Activated naive CD8-positive, alpha-beta T cell (primary cell): Measurements from ENCODE around the gene KCTD2.

Experiments
- H3K27ac Mint-ChIP-seq: one replicate; pipeline ENCODE4 v1.8.0; 2021; ENCODE audit warnings: mixed read lengths
- H3K27me3 Mint-ChIP-seq: one replicate; pipeline ENCODE4 v1.8.0; 2021; ENCODE audit warnings: mixed read lengths
- H3K36me3 Mint-ChIP-seq: one replicate; pipeline ENCODE4 v1.8.0; 2021; ENCODE audit warnings: mixed read lengths
- H3K4me1 Mint-ChIP-seq: one replicate; pipeline ENCODE4 v1.8.0; 2021; ENCODE audit warnings: low read depth, mixed read lengths
- H3K4me3 Mint-ChIP-seq: one replicate; pipeline ENCODE4 v1.8.0; 2021; ENCODE audit warnings: mild to moderate bottlenecking, mixed read lengths
- H3K9me3 Mint-ChIP-seq: one replicate; pipeline ENCODE4 v1.8.0; 2021; ENCODE audit warnings: low read depth, mixed read lengths

Gene KCTD2

GRCh38 chr17:75087558-75088453, 40.8 kb downstream of the KCTD2 start, which contains the start of gene SLC16A5:
Gene SLC16A5 (plus strand): TSS chr17:75087954. CDS start chr17:75093637, 5,683 bp downstream.
- peaks cover 43% of the 10 kb centered on the region for H3K4me1 Mint-ChIP-seq
- no peak within 1 kb of the TSS for H3K27ac Mint-ChIP-seq
- H3K27me3 Mint-ChIP-seq, result no peaks in the 10 kb centered on the region
- no peaks in the 10 kb centered on the region for H3K9me3 Mint-ChIP-seq
- peak within 1 kb of the TSS; percentile 75 for H3K4me3 Mint-ChIP-seq
- no peaks in the 10 kb centered on the region for H3K36me3 Mint-ChIP-seq

- Mint-ChIP-seq H3K27ac (no peak overlapping the region), H3K4me1 (peaks cover 41% of the 10 kb centered on the region), H3K36me3 (no peaks in the 10 kb centered on the region), H3K4me3 (peak overlapping the region; percentile 68), H3K9me3 (no peaks in the 10 kb centered on the region), H3K27me3 (no peaks in the 10 kb centered on the region)
Measured at GRCh38 chr17:75088465-75089417, 41.7 kb downstream of the KCTD2 start.

GRCh38 chr17:75090871-75091854, 44.1 kb downstream of the KCTD2 start:
- peaks cover 31% of the 10 kb centered on the region for H3K4me1 Mint-ChIP-seq
- H3K9me3 Mint-ChIP-seq, result no peaks in the 10 kb centered on the region
- no peaks in the 10 kb centered on the region for H3K27me3 Mint-ChIP-seq
- no peak overlapping the region for H3K4me3 Mint-ChIP-seq
- no peak overlapping the region for H3K27ac Mint-ChIP-seq
- no peaks in the 10 kb centered on the region for H3K36me3 Mint-ChIP-seq

- Mint-ChIP-seq H3K27ac (no peak overlapping the region), H3K27me3 (no peaks in the 10 kb centered on the region), H3K4me3 (no peak overlapping the region), H3K36me3 (no peaks in the 10 kb centered on the region), H3K4me1 (peaks cover 26% of the 10 kb centered on the region), H3K9me3 (no peaks in the 10 kb centered on the region)
Measured at GRCh38 chr17:75091855-75092327, 44.9 kb downstream of the KCTD2 start.

- H3K36me3 Mint-ChIP-seq, result no peaks in the 10 kb centered on the region
- H3K27ac Mint-ChIP-seq, result no peak overlapping the region
- H3K4me3 Mint-ChIP-seq, result no peak overlapping the region
- H3K27me3 Mint-ChIP-seq, result no peaks in the 10 kb centered on the region
- no peaks in the 10 kb centered on the region for H3K9me3 Mint-ChIP-seq
- H3K4me1 Mint-ChIP-seq, result peaks cover 20% of the 10 kb centered on the region
Measured at GRCh38 chr17:75093548-75094158, 46.6 kb downstream of the KCTD2 start.

- Mint-ChIP-seq H3K4me3 (no peak overlapping the region), H3K9me3 (no peaks in the 10 kb centered on the region), H3K4me1 (peaks cover 7% of the 10 kb centered on the region), H3K27ac (no peak overlapping the region), H3K36me3 (no peaks in the 10 kb centered on the region), H3K27me3 (no peaks in the 10 kb centered on the region)
Measured at GRCh38 chr17:75094871-75095399, 47.9 kb downstream of the KCTD2 start.

- Mint-ChIP-seq H3K27ac (no peak overlapping the region), H3K36me3 (peaks cover 3% of the 10 kb centered on the region), H3K4me1 (no peaks in the 10 kb centered on the region), H3K4me3 (no peak overlapping the region), H3K27me3 (no peaks in the 10 kb centered on the region), H3K9me3 (no peaks in the 10 kb centered on the region)
Measured at GRCh38 chr17:75096082-75096625, 49.1 kb downstream of the KCTD2 start.

GRCh38 chr17:75097865-75098264, 50.8 kb downstream of the KCTD2 start:
- H3K9me3 Mint-ChIP-seq, result no peaks in the 10 kb centered on the region
- H3K4me3 Mint-ChIP-seq, result no peak overlapping the region
- H3K27me3 Mint-ChIP-seq, result no peaks in the 10 kb centered on the region
- no peaks in the 10 kb centered on the region for H3K4me1 Mint-ChIP-seq
- H3K36me3 Mint-ChIP-seq, result peaks cover 3% of the 10 kb centered on the region
- no peak overlapping the region for H3K27ac Mint-ChIP-seq

GRCh38 chr17:75098861-75099260, 51.8 kb downstream of the KCTD2 start:
- Mint-ChIP-seq H3K9me3 (no peaks in the 10 kb centered on the region), H3K4me1 (no peaks in the 10 kb centered on the region), H3K4me3 (no peak overlapping the region), H3K27ac (no peak overlapping the region), H3K36me3 (peaks cover 3% of the 10 kb centered on the region), H3K27me3 (no peaks in the 10 kb centered on the region)

- Mint-ChIP-seq H3K9me3 (no peaks in the 10 kb centered on the region), H3K4me1 (no peaks in the 10 kb centered on the region), H3K27me3 (no peaks in the 10 kb centered on the region), H3K4me3 (no peak overlapping the region), H3K36me3 (peaks cover 3% of the 10 kb centered on the region), H3K27ac (no peak overlapping the region)
Measured at GRCh38 chr17:75099881-75100595, 53.0 kb downstream of the KCTD2 start.

- H3K27me3 Mint-ChIP-seq, result no peaks in the 10 kb centered on the region
- no peak overlapping the region for H3K4me3 Mint-ChIP-seq
- H3K9me3 Mint-ChIP-seq, result no peaks in the 10 kb centered on the region
- H3K36me3 Mint-ChIP-seq, result peaks cover 3% of the 10 kb centered on the region
- no peaks in the 10 kb centered on the region for H3K4me1 Mint-ChIP-seq
- H3K27ac Mint-ChIP-seq, result no peak overlapping the region
Measured at GRCh38 chr17:75102385-75102821, 55.4 kb downstream of the KCTD2 start.

GRCh38 chr17:75103601-75104554, 56.9 kb downstream of the KCTD2 start:
- Mint-ChIP-seq H3K27ac (no peak overlapping the region), H3K36me3 (peaks cover 3% of the 10 kb centered on the region), H3K4me1 (peaks cover 5% of the 10 kb centered on the region), H3K27me3 (no peaks in the 10 kb centered on the region), H3K9me3 (no peaks in the 10 kb centered on the region), H3K4me3 (no peak overlapping the region)
